Uterus (tissue), 4 donors: ENCODE results near the gene HECTD2. TPM values are rescaled to one million over a fixed set of nuclear protein-coding genes. Genes with fewer than 3 reads are reported as not detected.

Source experiments
- DNase-seq, 2 donors: peaks; one replicate each; pipeline ENCODE4 v3.0.0-alpha.2; 2019 to 2020
- H3K27ac ChIP-seq, 2 donors: fragments of 200-600 bp; sonication (generic); 1 replicate in 1 of 2; 2 replicates in 1 of 2; pipeline ENCODE4 v1.5.1; 2016 to 2018
- H3K27me3 ChIP-seq, 2 donors: fragments of 200-600 bp; sonication (generic); one replicate each; pipeline ENCODE4 v1.5.1; 2018 to 2019; ENCODE audit warnings: control low read depth in 1 of 2
- H3K36me3 ChIP-seq, 2 donors: fragments of 200-600 bp; sonication (generic); one replicate each; pipeline ENCODE4 v1.5.1; 2019; ENCODE audit warnings: control low read depth in 1 of 2
- H3K4me1 ChIP-seq, 2 donors: fragments of 200-600 bp; sonication (generic); one replicate each; pipeline ENCODE4 v1.5.1; 2018 to 2019; ENCODE audit warnings: control low read depth in 1 of 2
- H3K4me3 ChIP-seq, 2 donors: fragments of 200-600 bp; sonication (generic); 1 replicate in 1 of 2; 2 replicates in 1 of 2; pipeline ENCODE4 v1.5.1; 2018 to 2019; ENCODE audit warnings: mild to moderate bottlenecking in 1 of 2
- H3K9me3 ChIP-seq, 2 donors: fragments of 200-600 bp; sonication (generic); one replicate each; pipeline ENCODE4 v1.5.1; 2019; ENCODE audit warnings: control low read depth in 1 of 2
- CTCF ChIP-seq, 4 experiments: fragments of 200-600 bp in 2 of 4; fragments of 450-650 bp in 2 of 4; sonication (generic) in 2 of 4; IDR thresholded peaks; one replicate each; pipeline ENCODE4 v1.5.1; 2016 to 2019; ENCODE audit warnings: antibody characterized with exemption in 4 of 4, mild to moderate bottlenecking in 2 of 4, moderate library complexity in 1 of 4
- POLR2A ChIP-seq, 2 donors: fragments of 450-650 bp; IDR thresholded peaks; one replicate each; pipeline ENCODE4 v1.6.1; 2016; ENCODE audit warnings: antibody characterized with exemption in 2 of 2, mild to moderate bottlenecking in 1 of 2, moderate library complexity in 1 of 2
- intact Hi-C: fragments of 100-400 bp; cut with DNase I; formaldehyde crosslinking; loops from one replicate; pipeline ENCODE4 v1.15.1; 2023; ENCODE audit warnings: low total_unique reads
- total RNA-seq, 4 donors: library from RNA; depleted of rRNA in 3 of 4; stranded (reverse); fragments of >200 nt in 3 of 4; gene quantifications; one replicate each; pipeline versions ENCODE4 v1.1.0 to v1.2.4, GENCODE V29; 2014 to 2023
- donor health status: DM: yes; HTN: yes; CAD: no.

The HECTD2 gene
- total RNA-seq, 4 donors from 2014 or later, result 21.0 to 65.7 (median 33.2) TPM

DNA sequence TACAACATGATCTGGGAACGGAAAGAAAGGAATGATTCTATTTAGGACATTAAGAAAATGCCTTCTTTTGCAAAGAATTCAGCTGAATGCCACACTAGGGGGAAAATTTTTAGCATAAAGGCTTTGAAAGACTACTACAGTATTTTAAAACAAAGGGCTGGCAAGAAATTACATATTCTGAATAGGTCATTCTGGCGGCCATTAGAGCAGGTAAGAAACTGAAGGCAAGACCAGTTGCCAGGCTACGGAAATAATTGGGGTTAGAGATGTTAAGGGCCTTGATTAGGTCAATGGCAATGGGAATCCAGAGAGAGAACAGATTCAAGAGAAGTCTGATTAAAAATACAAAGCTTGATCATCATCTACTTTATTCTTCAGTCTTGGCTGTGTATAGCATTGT is 3.8 kb upstream of the HECTD2 start:
- no peak for DNase-seq
- Histone ChIP-seq H3K27me3 (no peaks in the 10 kb centered on the region), H3K9me3 (no peaks in the 10 kb centered on the region), H3K4me1 (peaks cover 0 to 4% of the 10 kb centered on the region in 2 donors), H3K4me3 (no peak overlapping the region), H3K36me3 (no peaks in the 10 kb centered on the region), H3K27ac (no peak overlapping the region)
- TF ChIP-seq CTCF (IDR thresholded peaks at IDR 0.05) (no peak), POLR2A (IDR thresholded peaks at IDR 0.05) (no peak)
- intact Hi-C loops, result no loop called here

DNA sequence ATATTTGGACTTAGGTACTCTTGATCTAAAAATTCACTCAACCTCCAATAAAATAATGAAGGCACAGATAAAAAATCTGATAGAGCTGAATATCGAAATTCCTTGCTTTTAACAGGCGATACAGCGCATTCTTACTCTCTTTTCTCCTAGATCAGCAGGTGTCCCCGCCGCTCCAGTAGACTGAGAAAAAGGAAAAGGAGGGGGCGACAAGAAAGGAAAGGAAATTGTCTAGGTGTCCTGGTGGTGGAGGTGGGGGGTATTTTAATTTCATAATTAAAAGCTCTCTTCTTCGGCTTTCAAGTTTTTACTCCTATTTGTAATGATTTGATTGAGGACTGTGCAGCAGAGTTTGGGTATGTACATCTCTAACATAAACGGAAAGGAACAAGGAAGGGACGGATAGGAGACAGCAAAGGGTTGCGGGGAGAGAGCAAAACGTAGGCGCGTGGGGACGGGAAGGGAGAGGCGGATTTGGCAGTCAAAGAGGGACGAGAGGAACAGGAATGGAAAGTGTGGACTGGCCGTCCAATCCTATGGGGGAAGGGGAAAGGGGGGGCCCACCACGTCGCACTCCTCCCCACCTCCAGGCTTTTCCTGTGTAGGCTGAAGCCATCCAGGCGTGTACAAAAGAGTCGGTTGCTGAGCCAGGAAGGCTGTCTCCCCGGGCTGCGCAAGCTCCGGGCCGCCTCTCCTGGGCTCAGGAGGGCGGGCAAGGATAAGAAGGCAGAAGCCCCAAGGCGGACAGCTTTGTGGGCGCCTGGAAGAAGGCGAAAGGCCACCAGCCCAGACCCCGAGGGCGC is 875 bp upstream of the HECTD2 start:
- Histone ChIP-seq H3K4me1 (peaks cover 0 to 4% of the 10 kb centered on the region in 2 donors), H3K9me3 (no peaks in the 10 kb centered on the region), H3K36me3 (no peaks in the 10 kb centered on the region), H3K4me3 (peak overlapping the region; percentile 91 to 98), H3K27me3 (no peaks in the 10 kb centered on the region), H3K27ac (peak overlapping the region; percentile 100)
- intact Hi-C loops, result no loop called here
- peak; percentile 74 to 79 for TF ChIP-seq POLR2A (IDR thresholded peaks at IDR 0.05)
- TF ChIP-seq CTCF (IDR thresholded peaks at IDR 0.05), result peak in 1 of 4 experiments; percentile 2
- DNase-seq, result peak; percentile 89 to 91

- Histone ChIP-seq H3K4me3 (peak overlapping the region; percentile 91 to 98), H3K27me3 (no peaks in the 10 kb centered on the region), H3K4me1 (peaks cover 0 to 4% of the 10 kb centered on the region in 2 donors), H3K27ac (peak overlapping the region; percentile 100), H3K9me3 (no peaks in the 10 kb centered on the region), H3K36me3 (no peaks in the 10 kb centered on the region)
- intact Hi-C loops, result loop anchor here (5.0 kb wide), 1 partner anchor 221 kb away; the partner anchor contains the start of gene PPP1R3C
- peak; percentile 27 to 30 for DNase-seq
- no peak for TF ChIP-seq POLR2A (IDR thresholded peaks at IDR 0.05)
- no peak for TF ChIP-seq CTCF (IDR thresholded peaks at IDR 0.05)
These were observed 661 bp downstream of the HECTD2 start for GRCh38 chr10:91410638-91411371.

DNA sequence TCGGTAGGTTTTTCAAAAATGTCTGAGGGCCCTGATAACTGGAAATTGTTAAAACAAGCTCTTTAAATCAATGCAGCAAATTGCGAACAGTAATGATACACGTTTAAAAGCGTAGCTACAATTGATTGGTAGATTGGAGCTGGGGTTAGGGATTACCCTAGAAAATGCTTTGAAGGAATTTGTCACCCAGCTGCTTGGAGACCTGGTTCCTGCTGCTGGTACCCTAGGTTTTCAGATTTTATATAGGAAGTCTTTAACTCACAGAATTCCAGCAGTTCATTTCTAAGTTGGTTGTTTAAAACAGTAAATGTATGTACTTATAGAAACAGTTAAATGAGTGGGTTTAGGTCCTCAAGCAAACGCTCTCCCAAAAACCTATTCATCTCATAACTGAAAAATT is 1.5 kb downstream of the HECTD2 start:
- DNase-seq, result no peak
- intact Hi-C loops, result loop anchor here (5.0 kb wide), 1 partner anchor 221 kb away; the partner anchor contains the start of gene PPP1R3C
- Histone ChIP-seq H3K27me3 (no peaks in the 10 kb centered on the region), H3K4me1 (peaks cover 0 to 4% of the 10 kb centered on the region in 2 donors), H3K4me3 (peak overlapping the region; percentile 91 to 98), H3K27ac (peak overlapping the region in 1 of 2 donors; percentile 100), H3K36me3 (no peaks in the 10 kb centered on the region), H3K9me3 (no peaks in the 10 kb centered on the region)
- TF ChIP-seq CTCF (IDR thresholded peaks at IDR 0.05), result no peak
- no peak for TF ChIP-seq POLR2A (IDR thresholded peaks at IDR 0.05)
